ENCODE data around the gene SMC4.

SMC4 gene

GRCh38 chr3:160477750-160478149 lies 78.3 kb downstream of the SMC4 start:
- no peak for DNase-seq (ENCODE audit: low read depth in 2 of 2)

GRCh38 chr3:160478338-160478737 lies 78.9 kb downstream of the SMC4 start:
- DNase-seq (ENCODE audit: low read depth in 2 of 2) = no peak

- DNase-seq (ENCODE audit: low read depth in 2 of 2) = no peak
These were observed 79.9 kb downstream of the SMC4 start for GRCh38 chr3:160479376-160479775.

- DNase-seq (ENCODE audit: low read depth in 2 of 2) = no peak
These were observed 81.5 kb downstream of the SMC4 start for GRCh38 chr3:160480931-160481330.

GRCh38 chr3:160481856-160482255 lies 82.4 kb downstream of the SMC4 start:
- DNase-seq (ENCODE audit: low read depth in 2 of 2) = no peak

GRCh38 chr3:160482796-160483195 lies 83.3 kb downstream of the SMC4 start:
- no peak for DNase-seq (ENCODE audit: low read depth in 2 of 2)

Data from stimulated activated CD8-positive, alpha-beta memory T cell treated with anti-CD3 and anti-CD28 coated beads, Interleukin-7, amount 100 ng/mL, for 1 hour (primary cell).